HCT116 (cell line): Measurements from ENCODE around the gene NCR1. TPM values are rescaled to one million over a fixed set of nuclear protein-coding genes. Genes with fewer than 3 reads are reported as not detected.
"Not testable (repeated sequence)": the region's sequence is repeated elsewhere in the genome, so short reads cannot be mapped to it uniquely, and the experiment has no call there.

Source experiments
- ATAC-seq: fragments of 200-7000 bp; cut with Tn5 transposase; 2 replicates; pipeline ENCODE4 v1.9.1; 2020; ENCODE audit warnings: mild to moderate bottlenecking, moderate library complexity
- BruUV-seq: library from RNA; stranded (reverse); fragments of 400-500 nt; replicated peaks from 2 replicates; lab custom pipeline; 2021; lab: Mats Ljungman, UMichigan
- CTCF ChIA-PET: fragments of 300-600 bp; sonication (Branson Sonifier 250); formaldehyde crosslinking; loops from one replicate; lab custom pipeline; 2021; ENCODE audit warnings: antibody characterized with exemption; lab: Charles Lee
- POLR2A ChIA-PET: fragments of 300-600, 350-600 bp; sonication (Branson Sonifier 250); formaldehyde crosslinking; loops from one replicate; lab custom pipeline; 2021; ENCODE audit warnings: antibody characterized with exemption; lab: Charles Lee
- RAD21 ChIA-PET, 2 experiments: fragments of 300-600 bp; sonication (Branson Sonifier 250); formaldehyde crosslinking; loops; one replicate each; lab custom pipeline; 2023; ENCODE audit warnings: low total read pairs in 2 of 2; ENCODE audit not compliant: uncharacterized antibody in 2 of 2, unreplicated experiment in 2 of 2, low non-redundant PET in 1 of 2; lab: Charles Lee
- DNase-seq: peaks from one replicate; pipeline ENCODE4 v3.0.0-alpha.2; 2010; ENCODE audit warnings: low read depth, low spot score
- H2AFZ ChIP-seq: fragments of 200-600 bp; shearing (Covaris generic), sonication (generic); 2 replicates; pipeline ENCODE4 v1.6.1; 2017; ENCODE audit warnings: low read depth, mixed run types, mixed read lengths, antibody characterized with exemption, low read length; ENCODE audit not compliant: poor library complexity, severe bottlenecking
- H3K27ac ChIP-seq: 2 replicates; pipeline ENCODE4 v1.5.1; 2012; ENCODE audit warnings: low read depth, low read length
- H3K27me3 ChIP-seq: fragments of 200-600 bp; sonication (generic); 2 replicates; pipeline ENCODE4 v1.6.1; 2016; ENCODE audit warnings: mixed run types, low read length, mixed read lengths; ENCODE audit not compliant: insufficient read depth
- H3K36me3 ChIP-seq, 2 experiments: fragments of 200-500 bp in 1 of 2; fragments of 200-600 bp in 1 of 2; sonication (Bioruptor generic) in 1 of 2; sonication (generic) in 1 of 2; 2 replicates each; pipeline versions ENCODE4 v1.5.1 to v1.6.1; 2014 to 2016; ENCODE audit warnings: low read length in 2 of 2, inconsistent platforms in 1 of 2, mixed read lengths in 1 of 2, mixed run types in 1 of 2; ENCODE audit not compliant: insufficient read depth in 2 of 2, control insufficient read depth in 1 of 2
- H3K4me1 ChIP-seq, 2 experiments: fragments of 200-600 bp in 1 of 2; sonication (generic) in 1 of 2; 2 replicates each; pipeline versions ENCODE4 v1.5.1 to v1.6.1; 2012 to 2017; ENCODE audit warnings: low read length in 2 of 2, inconsistent platforms in 1 of 2, mild to moderate bottlenecking in 1 of 2, mixed read lengths in 1 of 2, mixed run types in 1 of 2, moderate library complexity in 1 of 2; ENCODE audit not compliant: insufficient read depth in 2 of 2, control insufficient read depth in 1 of 2
- H3K4me2 ChIP-seq: fragments of 200-600 bp; sonication (generic); 2 replicates; pipeline ENCODE4 v1.6.1; 2017; ENCODE audit warnings: mixed run types, low read length, mixed read lengths
- H3K4me3 ChIP-seq, 2 experiments: fragments of 200-600 bp in 1 of 2; sonication (generic) in 1 of 2; replicated peaks in 1 of 2; 2 replicates each; pipeline ENCODE4 v1.5.1; 2011 to 2016; ENCODE audit warnings: low read length in 2 of 2, control low read depth in 1 of 2, low read depth in 1 of 2, mild to moderate bottlenecking in 1 of 2, mixed read lengths in 1 of 2, mixed run types in 1 of 2
- H3K79me2 ChIP-seq: fragments of 200-600 bp; sonication (generic); 2 replicates; pipeline ENCODE4 v1.6.1; 2017; ENCODE audit warnings: mild to moderate bottlenecking, mixed run types, low read length, moderate library complexity, mixed read lengths; ENCODE audit not compliant: insufficient read depth
- H3K9ac ChIP-seq: fragments of 200-600 bp; sonication (generic); 2 replicates; pipeline ENCODE4 v1.6.1; 2016; ENCODE audit warnings: low read length, mixed read lengths
- H3K9me2 ChIP-seq: fragments of 200-600 bp; sonication (generic), shearing (Covaris generic); 2 replicates; pipeline ENCODE4 v1.6.1; 2017; ENCODE audit warnings: mixed run types, mild to moderate bottlenecking, moderate library complexity; ENCODE audit not compliant: insufficient read depth
- H3K9me3 ChIP-seq, 2 experiments: fragments of 200-500 bp in 1 of 2; fragments of 200-600 bp in 1 of 2; sonication (Bioruptor generic) in 1 of 2; sonication (generic) in 1 of 2; 2 replicates each; pipeline ENCODE4 v1.6.1; 2014 to 2017; ENCODE audit warnings: low read length in 2 of 2, mixed read lengths in 2 of 2, inconsistent platforms in 1 of 2, low read depth in 1 of 2, mild to moderate bottlenecking in 1 of 2, mixed run types in 1 of 2, moderate library complexity in 1 of 2; ENCODE audit not compliant: control insufficient read depth in 1 of 2, insufficient read depth in 1 of 2
- H4K20me1 ChIP-seq: fragments of 200-600 bp; sonication (generic), shearing (Covaris generic); 2 replicates; pipeline ENCODE4 v1.6.1; 2017; ENCODE audit warnings: mixed run types, mild to moderate bottlenecking, moderate library complexity; ENCODE audit not compliant: insufficient read depth
- ATF3 ChIP-seq: IDR thresholded peaks from 2 replicates; pipeline ENCODE4 v1.6.1; 2012
- CBX3 ChIP-seq: IDR thresholded peaks from 2 replicates; pipeline ENCODE4 v1.6.1; 2012; ENCODE audit warnings: low read depth
- CEBPB ChIP-seq: IDR thresholded peaks from 2 replicates; pipeline ENCODE4 v1.6.1; 2012; ENCODE audit warnings: low read depth
- EGR1 ChIP-seq: IDR thresholded peaks from 2 replicates; pipeline ENCODE4 v1.6.1; 2012; ENCODE audit warnings: low read depth
- ELF1 ChIP-seq: IDR thresholded peaks from 2 replicates; pipeline ENCODE4 v1.6.1; 2012; ENCODE audit warnings: low read depth, borderline replicate concordance
- EZH2 ChIP-seq: fragments of 200-600 bp; sonication (generic); IDR thresholded peaks from 2 replicates; pipeline ENCODE4 v1.6.1; 2017; ENCODE audit warnings: antibody characterized with exemption, mixed run types
- EZH2phosphoT487 ChIP-seq: fragments of 200-600 bp; IDR thresholded peaks from 2 replicates; pipeline ENCODE4 v1.6.1; 2018; ENCODE audit warnings: antibody characterized with exemption, borderline replicate concordance
- JUND ChIP-seq: IDR thresholded peaks from 2 replicates; pipeline ENCODE4 v1.6.1; 2012
- POLR2AphosphoS5 ChIP-seq: IDR thresholded peaks from 2 replicates; pipeline ENCODE4 v1.6.1; 2011; ENCODE audit warnings: mild to moderate bottlenecking, low read depth, low read length, moderate library complexity
- RAD21 ChIP-seq: IDR thresholded peaks from 2 replicates; pipeline ENCODE4 v1.6.1; 2012; ENCODE audit warnings: low read depth, mild to moderate bottlenecking
- REST ChIP-seq: IDR thresholded peaks from 2 replicates; pipeline ENCODE4 v1.6.1; 2012; ENCODE audit warnings: low read depth
- SP1 ChIP-seq: IDR thresholded peaks from 2 replicates; pipeline ENCODE4 v1.6.1; 2012; ENCODE audit warnings: low read depth
- SRF ChIP-seq: IDR thresholded peaks from 2 replicates; pipeline ENCODE4 v1.6.1; 2012; ENCODE audit warnings: low read depth
- TCF7L2 ChIP-seq: IDR thresholded peaks from 2 replicates; pipeline ENCODE4 v1.7.0; 2011; ENCODE audit warnings: borderline replicate concordance, inconsistent platforms; ENCODE audit not compliant: insufficient read depth, insufficient read length; ENCODE audit errors: extremely low read depth
- ZNF274 ChIP-seq: fragments of 200-500 bp; sonication (Bioruptor generic); IDR thresholded peaks from 2 replicates; pipeline ENCODE4 v1.6.1; 2014; ENCODE audit warnings: mild to moderate bottlenecking, low read depth, low read length, inconsistent platforms
- intact Hi-C: fragments of 100-400 bp; cut with micrococcal nuclease; formaldehyde crosslinking; loops from 2 replicates; pipeline ENCODE4 v1.10.0; 2022
- total RNA-seq: library from RNA; stranded (reverse); gene quantifications from one replicate; pipeline ENCODE4 v1.2.1, GENCODE V29; 2021; ENCODE audit not compliant: unreplicated experiment
- TF ChIP-seq, protein P1 (sequence below), 3 experiments: fragments of 200-600 bp in 1 of 3; sonication (generic) in 1 of 3; IDR thresholded peaks in 2 of 3; conservative IDR thresholded peaks in 1 of 3; 2 replicates each; pipeline ENCODE4 v1.5.1; 2012 to 2017; ENCODE audit warnings: low read depth in 2 of 3, low read length in 2 of 3, antibody characterized with exemption in 1 of 3, borderline replicate concordance in 1 of 3, control low read depth in 1 of 3, mild to moderate bottlenecking in 1 of 3, mixed read lengths in 1 of 3, mixed run types in 1 of 3, moderate library complexity in 1 of 3; ENCODE audit not compliant: insufficient read depth in 1 of 3
- TF ChIP-seq, protein P2 (sequence below): IDR thresholded peaks from 2 replicates; pipeline ENCODE4 v1.6.1; 2012

The NCR1 gene
- total RNA-seq, 1 experiment from 2014 or later, result not detected

GRCh38 chr19:54938906-54939305 lies 33.0 kb downstream of the NCR1 start:
- ATAC-seq, result no peak
- Histone ChIP-seq H4K20me1 (no peaks in the 10 kb centered on the region), H3K79me2 (no peaks in the 10 kb centered on the region), H2AFZ (no peak overlapping the region), H3K4me3 (no peak overlapping the region), H3K9me3 (no peaks in the 10 kb centered on the region), H3K27me3 (peaks cover 3% of the 10 kb centered on the region; the same call in 1 of the 2 replicates), H3K4me2 (no peak overlapping the region), H3K27ac (no peak overlapping the region), H3K9me2 (no peaks in the 10 kb centered on the region), H3K36me3 (no peaks in the 10 kb centered on the region), H3K4me1 (no peaks in the 10 kb centered on the region), H3K9ac (no peak overlapping the region)
- ChIA-PET POLR2A (no interaction called here), CTCF (no interaction called here), RAD21 (no interaction called here)
- intact Hi-C loops, result no loop called here
- BruUV-seq, result no TSS peak
- TF ChIP-seq ELF1 (no peak), EGR1 (no peak), SP1 (no peak), POLR2AphosphoS5 (no peak), JUND (no peak), CEBPB (no peak), TCF7L2 (no peak), EZH2 (no peak), REST (no peak), SRF (no peak), RAD21 (no peak), ZNF274 (no peak), EZH2phosphoT487 (no peak), CBX3 (no peak), ATF3 (no peak)
- TF ChIP-seq, protein P1, sequence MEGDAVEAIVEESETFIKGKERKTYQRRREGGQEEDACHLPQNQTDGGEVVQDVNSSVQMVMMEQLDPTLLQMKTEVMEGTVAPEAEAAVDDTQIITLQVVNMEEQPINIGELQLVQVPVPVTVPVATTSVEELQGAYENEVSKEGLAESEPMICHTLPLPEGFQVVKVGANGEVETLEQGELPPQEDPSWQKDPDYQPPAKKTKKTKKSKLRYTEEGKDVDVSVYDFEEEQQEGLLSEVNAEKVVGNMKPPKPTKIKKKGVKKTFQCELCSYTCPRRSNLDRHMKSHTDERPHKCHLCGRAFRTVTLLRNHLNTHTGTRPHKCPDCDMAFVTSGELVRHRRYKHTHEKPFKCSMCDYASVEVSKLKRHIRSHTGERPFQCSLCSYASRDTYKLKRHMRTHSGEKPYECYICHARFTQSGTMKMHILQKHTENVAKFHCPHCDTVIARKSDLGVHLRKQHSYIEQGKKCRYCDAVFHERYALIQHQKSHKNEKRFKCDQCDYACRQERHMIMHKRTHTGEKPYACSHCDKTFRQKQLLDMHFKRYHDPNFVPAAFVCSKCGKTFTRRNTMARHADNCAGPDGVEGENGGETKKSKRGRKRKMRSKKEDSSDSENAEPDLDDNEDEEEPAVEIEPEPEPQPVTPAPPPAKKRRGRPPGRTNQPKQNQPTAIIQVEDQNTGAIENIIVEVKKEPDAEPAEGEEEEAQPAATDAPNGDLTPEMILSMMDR (IDR thresholded peaks at IDR 0.05 in 2 of 3, conservative IDR thresholded peaks at IDR 0.05 in 1 of 3; ENCODE audit: borderline replicate concordance in 1 of 3, insufficient read depth in 1 of 3, low read depth in 2 of 3, low read length in 2 of 3), result no peak
- TF ChIP-seq, protein P2, sequence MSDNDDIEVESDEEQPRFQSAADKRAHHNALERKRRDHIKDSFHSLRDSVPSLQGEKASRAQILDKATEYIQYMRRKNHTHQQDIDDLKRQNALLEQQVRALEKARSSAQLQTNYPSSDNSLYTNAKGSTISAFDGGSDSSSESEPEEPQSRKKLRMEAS, result no peak
- no peak for DNase-seq

- H3K27me3 ChIP-seq, DNase-seq, H3K9ac ChIP-seq, H3K27ac ChIP-seq, H3K4me2 ChIP-seq, H3K9me3 ChIP-seq, H3K4me3 ChIP-seq, H2AFZ ChIP-seq, intact Hi-C loops, BruUV-seq, H3K9me2 ChIP-seq, H4K20me1 ChIP-seq, POLR2A ChIA-PET, ATAC-seq, RAD21 ChIA-PET, H3K36me3 ChIP-seq, H3K79me2 ChIP-seq, H3K4me1 ChIP-seq, CTCF ChIA-PET: not testable (repeated sequence)
Measured at GRCh38 chr19:54939538-54939937, 33.6 kb downstream of the NCR1 start.
